Smooth muscle cell (in vitro differentiated cells): ENCODE data around the gene LRP1. TPM values are rescaled to one million over a fixed set of nuclear protein-coding genes. Genes with fewer than 3 reads are reported as not detected.

Source experiments
- DNase-seq: peaks from one replicate; lab custom pipeline; 2025; ENCODE audit not compliant: unreplicated experiment; lab: John Stamatoyannopoulos, UW
- H2AFZ ChIP-seq: fragments of 200-600 bp; sonication (generic); 2 replicates; pipeline ENCODE4 v1.6.0; 2016; ENCODE audit warnings: antibody characterized with exemption, low read depth, mild to moderate bottlenecking
- H3F3A ChIP-seq: fragments of 200-600 bp; sonication (generic); 2 replicates; pipeline ENCODE4 v1.6.0; 2017; ENCODE audit warnings: antibody characterized with exemption, low read depth
- H3K27ac ChIP-seq: fragments of 200-600 bp; sonication (generic); 2 replicates; pipeline ENCODE4 v1.5.1; 2016; ENCODE audit warnings: low read depth, mild to moderate bottlenecking
- H3K27me3 ChIP-seq: fragments of 200-600 bp; sonication (generic); 2 replicates; pipeline ENCODE4 v1.6.1; 2016; ENCODE audit warnings: low read depth, mild to moderate bottlenecking
- H3K36me3 ChIP-seq: fragments of 200-600 bp; sonication (generic); 2 replicates; pipeline ENCODE4 v1.5.1; 2016; ENCODE audit warnings: low read depth
- H3K4me1 ChIP-seq: fragments of 200-600 bp; sonication (generic); 2 replicates; pipeline ENCODE4 v1.5.1; 2016; ENCODE audit warnings: low read depth
- H3K4me2 ChIP-seq: fragments of 200-600 bp; sonication (generic); 2 replicates; pipeline ENCODE4 v1.6.0; 2016; ENCODE audit warnings: mild to moderate bottlenecking
- H3K4me3 ChIP-seq: fragments of 200-600 bp; sonication (generic); 2 replicates; pipeline ENCODE4 v1.5.1; 2016; ENCODE audit warnings: mild to moderate bottlenecking
- H3K79me2 ChIP-seq: fragments of 200-600 bp; sonication (generic); 2 replicates; pipeline ENCODE4 v1.6.0; 2016; ENCODE audit warnings: low read depth, mild to moderate bottlenecking
- H3K9ac ChIP-seq: fragments of 200-600 bp; sonication (generic); 2 replicates; pipeline ENCODE4 v1.6.0; 2016; ENCODE audit warnings: low read depth
- H3K9me3 ChIP-seq: fragments of 200-600 bp; sonication (generic); replicated peaks from 2 replicates; pipeline ENCODE4 v1.5.1; 2016; ENCODE audit warnings: low read depth
- H4K20me1 ChIP-seq: fragments of 200-600 bp; sonication (generic); 2 replicates; pipeline ENCODE4 v1.6.0; 2016; ENCODE audit warnings: low read depth
- CTCF ChIP-seq: fragments of 200-600 bp; sonication (generic); IDR thresholded peaks from 2 replicates; pipeline ENCODE4 v1.5.1; 2017; ENCODE audit warnings: borderline replicate concordance, mild to moderate bottlenecking, antibody characterized with exemption; ENCODE audit not compliant: insufficient read depth, poor library complexity, severe bottlenecking
- WGBS: methylation state at CpG from one replicate; pipeline ENCODE4 v1.1.7; 2016; ENCODE audit warnings: low lambda C conversion rate; 5-methylcytosine and 5-hydroxymethylcytosine counted together
- polyA plus RNA-seq: library from polyadenylated mRNA; unstranded; fragments of >200 nt; fragmentation: Nextera tagmentation; extraction: Ambion mirVana; gene quantifications from 2 replicates; pipeline ENCODE4 v1.2.1, GENCODE V29; 2016
- total RNA-seq: library from RNA; depleted of rRNA; stranded (reverse); fragments of >200 nt; gene quantifications from 2 replicates; pipeline ENCODE4 v1.2.3, GENCODE V29; 2014

The LRP1 gene
- total and polyA plus RNA-seq, 2 experiments from 2014 or later: 75.3 to 95.4 TPM

GRCh38 chr12:57175428-57176138 is 47.3 kb downstream of the LRP1 start:
- Histone ChIP-seq H3K36me3 (no peaks in the 10 kb centered on the region), H3K27me3 (no peaks in the 10 kb centered on the region), H3K9ac (no peak overlapping the region), H3K4me1 (no peaks in the 10 kb centered on the region), H2AFZ (no peak overlapping the region), H3K4me3 (no peak overlapping the region), H3K27ac (no peak overlapping the region), H3K4me2 (no peak overlapping the region), H3F3A (no peaks in the 10 kb centered on the region), H4K20me1 (peaks cover 78% of the 10 kb centered on the region), H3K9me3 (no peaks in the 10 kb centered on the region), H3K79me2 (no peaks in the 10 kb centered on the region)
- TF ChIP-seq CTCF: peak; percentile 71
- 70% methylated on average over 29 of the region's 29 CpGs for WGBS
- peak; percentile 14 for DNase-seq

- no peak overlapping the region for H3K27ac ChIP-seq
- no peak overlapping the region for H3K9ac ChIP-seq
- no peak overlapping the region for H3K4me3 ChIP-seq
- no peaks in the 10 kb centered on the region for H3K4me1 ChIP-seq
- peaks cover 78% of the 10 kb centered on the region for H4K20me1 ChIP-seq
- no peaks in the 10 kb centered on the region for H3K27me3 ChIP-seq
- no peaks in the 10 kb centered on the region for H3K9me3 ChIP-seq
- H2AFZ ChIP-seq: no peak overlapping the region
- H3K36me3 ChIP-seq: no peaks in the 10 kb centered on the region
- no peaks in the 10 kb centered on the region for H3K79me2 ChIP-seq
- TF ChIP-seq CTCF: no peak
- H3F3A ChIP-seq: no peaks in the 10 kb centered on the region
- WGBS: 87% methylated on average over 9 of the region's 9 CpGs
- no peak overlapping the region for H3K4me2 ChIP-seq
- DNase-seq: no peak
Measured at GRCh38 chr12:57176139-57176477, 47.8 kb downstream of the LRP1 start.

- Histone ChIP-seq H3K27ac (no peak overlapping the region), H3K79me2 (no peaks in the 10 kb centered on the region), H4K20me1 (peaks cover 77% of the 10 kb centered on the region), H3K4me2 (no peak overlapping the region), H3K9ac (no peak overlapping the region), H3K9me3 (no peaks in the 10 kb centered on the region), H3K27me3 (no peaks in the 10 kb centered on the region), H3K4me1 (no peaks in the 10 kb centered on the region), H2AFZ (no peak overlapping the region), H3F3A (no peaks in the 10 kb centered on the region), H3K36me3 (no peaks in the 10 kb centered on the region), H3K4me3 (no peak overlapping the region)
- no peak for DNase-seq
- WGBS: 93% methylated on average over 9 of the region's 9 CpGs
- TF ChIP-seq CTCF: no peak
Measured at GRCh38 chr12:57176846-57177245, 48.6 kb downstream of the LRP1 start.

- WGBS: 98% methylated on average over 13 of the region's 16 CpGs
- no peak for TF ChIP-seq CTCF
- no peak overlapping the region for H3K9ac ChIP-seq
- no peak overlapping the region for H3K4me3 ChIP-seq
- no peaks in the 10 kb centered on the region for H3K79me2 ChIP-seq
- no peaks in the 10 kb centered on the region for H3K4me1 ChIP-seq
- no peak for DNase-seq
- H3K27ac ChIP-seq: no peak overlapping the region
- H4K20me1 ChIP-seq: peaks cover 78% of the 10 kb centered on the region
- no peaks in the 10 kb centered on the region for H3K36me3 ChIP-seq
- no peak overlapping the region for H2AFZ ChIP-seq
- no peak overlapping the region for H3K4me2 ChIP-seq
- no peaks in the 10 kb centered on the region for H3K27me3 ChIP-seq
- H3K9me3 ChIP-seq: no peaks in the 10 kb centered on the region
- no peaks in the 10 kb centered on the region for H3F3A ChIP-seq
Measured at GRCh38 chr12:57177354-57177753, 49.1 kb downstream of the LRP1 start.
